Hematopoietic multipotent progenitor cell treated with erythropoietin and hydrocortisone succinate and interleukin-3 and kit ligand, for 8 days (in vitro differentiated cells): ENCODE results near the gene USP37.

Experiments
- DNase-seq: peaks from one replicate; pipeline ENCODE4 v3.0.0-alpha.2; 2015

USP37 gene

DNA sequence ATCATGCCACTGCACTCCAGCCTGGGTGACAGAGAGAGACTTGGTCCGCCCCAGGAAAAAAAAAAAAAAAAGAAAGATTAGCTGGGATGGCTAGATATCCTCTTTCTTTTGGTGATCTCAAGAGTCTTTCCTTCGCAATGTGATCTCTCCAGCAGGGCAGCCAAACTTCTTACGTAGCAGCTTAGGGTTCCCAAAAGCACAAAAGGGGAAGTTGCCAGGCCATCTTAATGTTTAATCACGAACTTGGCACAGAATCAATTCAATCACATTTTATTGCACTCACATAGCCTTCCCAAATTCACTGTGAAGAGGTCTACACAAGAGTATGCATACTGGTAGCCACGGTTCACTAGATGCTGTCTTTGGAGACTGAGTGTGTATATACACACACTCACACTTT, 96.2 kb downstream of the USP37 start:
- peak; percentile 26 for DNase-seq

DNA sequence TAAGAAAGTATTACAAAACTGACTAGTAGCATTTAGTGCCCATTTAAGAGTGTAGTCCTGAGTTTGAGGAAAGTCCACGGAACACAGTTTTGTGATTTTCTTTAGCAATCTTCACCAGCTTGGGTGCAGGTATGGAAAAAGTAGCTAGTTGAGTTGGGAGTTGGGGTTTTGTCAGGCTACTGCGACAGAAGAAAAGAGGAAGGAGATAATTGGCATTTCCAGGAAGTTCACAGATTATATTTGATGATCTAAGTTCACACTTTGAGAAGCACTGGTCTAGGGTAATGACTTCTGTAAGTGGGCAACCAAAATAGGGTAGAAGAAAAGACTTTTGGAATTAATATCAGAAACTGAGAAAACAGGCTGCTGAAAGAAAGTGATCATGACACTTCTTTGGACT, 97.1 kb downstream of the USP37 start:
- no peak for DNase-seq

DNA sequence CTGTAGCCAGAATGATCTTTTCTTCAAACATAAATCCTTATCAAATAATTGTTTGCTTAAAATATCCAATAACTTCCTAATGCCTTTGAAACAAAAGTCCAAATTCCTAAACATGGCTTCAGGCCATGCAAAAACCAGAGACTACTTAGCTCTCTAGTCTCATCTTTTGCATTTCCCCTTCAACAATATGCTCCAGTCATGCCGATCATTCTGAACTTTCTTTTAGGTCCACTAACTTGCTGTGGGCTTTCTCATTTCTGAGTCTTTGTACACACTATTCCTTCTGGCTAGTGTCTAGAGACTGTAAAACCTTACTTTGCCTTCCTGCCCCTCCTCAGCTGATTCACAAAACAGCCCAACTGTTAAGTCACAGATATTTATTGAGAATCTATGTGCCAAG, 97.7 kb downstream of the USP37 start:
- no peak for DNase-seq

DNA sequence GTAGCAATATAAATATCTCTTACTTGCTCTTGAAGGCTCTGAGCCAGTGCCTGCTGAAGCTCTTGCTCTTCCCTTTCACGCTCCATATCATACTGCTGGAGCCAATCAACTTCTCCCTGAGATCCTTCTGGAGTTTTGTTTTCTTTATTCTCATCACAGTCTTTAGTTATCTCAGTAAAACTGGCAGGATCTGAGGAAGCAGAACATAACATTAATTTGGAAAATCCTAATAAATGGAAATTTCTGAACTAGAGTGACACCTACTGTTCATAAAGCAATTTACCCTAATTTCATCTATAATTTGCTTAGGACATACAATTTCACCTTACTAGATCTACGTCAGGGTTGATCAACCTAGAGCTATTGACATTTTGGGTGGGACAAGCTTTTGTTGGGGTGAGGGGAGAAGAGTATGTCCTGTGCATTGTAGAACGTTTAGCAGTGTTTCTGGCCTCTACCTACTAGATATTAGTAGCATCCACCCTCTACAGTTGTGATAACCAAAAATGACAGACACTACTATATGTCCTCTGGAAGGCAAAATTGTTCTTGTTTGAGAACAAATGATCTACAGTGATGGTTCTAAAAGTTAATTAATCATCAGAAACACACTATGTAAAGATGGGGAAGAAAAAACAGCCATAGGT, 102.0 kb downstream of the USP37 start:
- peak; percentile 66 for DNase-seq

DNA sequence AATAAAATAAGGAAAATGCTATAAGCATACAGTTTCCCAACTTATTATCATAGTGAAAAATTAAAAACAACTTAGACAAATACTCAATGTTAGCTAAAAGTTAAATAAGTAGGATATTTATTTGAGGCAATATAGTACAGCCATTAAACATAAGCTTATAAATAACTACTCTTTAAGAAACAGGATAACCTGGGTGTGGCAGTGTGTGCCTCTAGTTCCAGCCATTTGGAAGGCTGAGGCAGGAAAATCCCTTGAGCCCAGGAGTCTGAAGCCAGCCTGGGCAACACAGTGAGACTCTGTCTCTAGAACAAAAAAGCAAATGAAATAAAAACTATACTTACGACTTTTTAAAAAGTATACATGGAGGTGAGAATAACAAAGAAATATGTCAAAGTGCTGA, 109.6 kb downstream of the USP37 start:
- no peak for DNase-seq

DNA sequence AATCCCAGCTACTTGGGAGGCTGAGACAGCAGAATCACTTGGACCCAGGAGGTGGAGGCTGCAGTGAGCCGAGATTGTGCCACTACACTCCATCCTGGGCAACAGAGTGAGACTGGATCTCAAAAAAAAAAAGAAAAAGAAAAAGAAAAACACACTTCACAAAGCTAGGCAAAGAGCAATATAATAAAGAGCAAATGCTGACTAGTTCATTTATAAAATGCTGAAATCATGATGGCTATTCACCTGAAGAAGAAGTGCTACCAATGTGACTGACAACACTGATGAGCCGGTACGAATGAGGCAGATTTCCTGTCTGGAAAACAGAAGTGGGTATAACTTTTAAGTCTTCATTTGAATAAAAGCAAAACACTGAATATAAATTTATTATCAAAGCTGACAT, 111.3 kb downstream of the USP37 start:
- DNase-seq, result no peak

DNA sequence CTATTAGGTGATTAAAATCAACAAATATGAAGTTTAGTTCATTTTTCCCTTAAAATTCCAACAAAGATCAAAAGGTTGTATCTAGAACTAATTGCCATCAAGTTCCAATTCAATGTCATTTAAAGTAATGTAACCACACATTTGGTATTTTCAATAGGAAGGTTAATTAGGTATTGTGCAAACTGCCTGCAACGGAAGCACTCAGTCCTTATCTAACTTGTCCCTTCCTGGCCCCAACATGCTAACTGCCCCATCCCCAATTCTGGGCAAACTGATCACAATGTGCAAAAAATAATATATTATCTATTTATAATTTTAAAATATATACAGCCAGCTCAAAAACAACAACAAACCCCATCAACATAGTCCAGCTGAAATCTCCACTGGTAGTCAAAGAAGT, 116.1 kb downstream of the USP37 start:
- no peak for DNase-seq

DNA sequence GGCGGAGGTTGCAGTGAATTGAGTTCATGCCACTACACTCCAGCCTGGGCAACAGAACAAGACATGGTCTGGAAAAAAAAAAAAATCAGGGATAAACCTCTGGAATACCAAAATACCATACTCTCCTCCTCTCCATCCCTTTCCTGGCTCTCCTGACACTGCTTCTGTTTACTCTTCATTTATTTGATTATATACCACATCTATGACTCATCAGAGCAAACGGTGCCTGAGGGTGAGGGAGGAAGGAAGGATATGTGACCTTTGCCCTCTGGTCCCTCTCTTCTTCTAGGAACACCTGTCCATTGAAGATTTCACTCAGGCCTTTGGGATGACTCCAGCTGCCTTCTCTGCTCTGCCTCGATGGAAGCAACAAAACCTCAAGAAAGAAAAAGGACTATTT, 119.2 kb downstream of the USP37 start:
- DNase-seq, result no peak

DNA sequence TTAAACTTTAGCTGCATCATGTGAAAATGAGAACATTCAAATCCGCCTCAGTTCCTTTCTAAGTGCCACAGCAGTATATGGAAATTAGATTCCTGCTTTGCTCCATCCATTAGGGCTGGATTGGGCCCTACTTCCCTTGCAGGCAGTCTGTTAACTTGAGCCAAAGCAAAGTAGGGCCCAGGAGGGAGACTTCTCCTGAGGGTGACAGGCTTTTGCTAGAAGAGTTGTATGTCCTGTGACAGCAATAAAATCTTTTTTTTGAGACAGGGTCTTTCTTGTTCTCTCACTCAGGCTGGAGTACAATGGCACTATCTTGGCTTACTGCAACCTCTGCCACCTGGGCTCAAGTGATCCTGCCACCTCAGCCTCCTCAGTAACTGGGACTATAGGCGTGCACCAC, 121.1 kb downstream of the USP37 start:
- DNase-seq, result no peak

DNA sequence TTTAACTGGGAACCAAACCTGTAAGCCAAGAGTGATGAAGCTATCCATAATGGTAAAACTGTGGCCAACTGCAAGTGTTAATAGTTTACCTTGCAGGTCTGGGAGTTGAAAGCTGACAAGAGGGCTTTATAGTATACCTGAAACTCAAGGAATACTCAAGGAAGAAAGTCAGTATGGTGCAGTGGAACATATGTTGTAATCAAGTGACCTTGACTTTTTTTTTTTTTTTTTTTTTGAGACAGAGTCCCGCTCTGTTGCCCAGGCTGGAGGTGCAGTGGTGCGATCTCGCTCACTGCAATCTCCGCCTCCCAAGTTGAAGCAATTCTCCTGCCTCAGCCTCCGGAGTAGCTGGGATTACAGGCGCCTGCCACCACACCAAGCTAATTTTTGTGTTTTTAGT, 121.6 kb downstream of the USP37 start:
- DNase-seq, result no peak

DNA sequence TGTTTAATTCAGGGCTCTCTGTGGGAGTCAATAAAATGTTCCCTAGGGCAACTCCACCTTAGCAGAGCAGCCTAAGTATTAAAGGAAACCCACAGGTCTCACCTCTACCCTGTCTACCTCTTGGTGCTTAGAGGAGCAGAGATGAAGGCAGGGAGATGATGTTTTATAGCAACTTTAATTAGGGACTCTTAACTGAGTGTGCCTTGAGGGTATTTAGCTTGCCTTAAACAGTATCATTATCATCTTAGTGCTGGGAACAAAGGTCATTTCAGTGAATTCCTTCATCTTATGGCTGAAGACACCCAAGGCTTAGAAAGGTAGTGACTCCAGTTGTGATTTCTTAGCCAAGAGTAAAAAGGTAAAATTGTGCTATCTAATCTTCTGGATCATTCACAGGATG, 122.5 kb downstream of the USP37 start:
- DNase-seq, result no peak

DNA sequence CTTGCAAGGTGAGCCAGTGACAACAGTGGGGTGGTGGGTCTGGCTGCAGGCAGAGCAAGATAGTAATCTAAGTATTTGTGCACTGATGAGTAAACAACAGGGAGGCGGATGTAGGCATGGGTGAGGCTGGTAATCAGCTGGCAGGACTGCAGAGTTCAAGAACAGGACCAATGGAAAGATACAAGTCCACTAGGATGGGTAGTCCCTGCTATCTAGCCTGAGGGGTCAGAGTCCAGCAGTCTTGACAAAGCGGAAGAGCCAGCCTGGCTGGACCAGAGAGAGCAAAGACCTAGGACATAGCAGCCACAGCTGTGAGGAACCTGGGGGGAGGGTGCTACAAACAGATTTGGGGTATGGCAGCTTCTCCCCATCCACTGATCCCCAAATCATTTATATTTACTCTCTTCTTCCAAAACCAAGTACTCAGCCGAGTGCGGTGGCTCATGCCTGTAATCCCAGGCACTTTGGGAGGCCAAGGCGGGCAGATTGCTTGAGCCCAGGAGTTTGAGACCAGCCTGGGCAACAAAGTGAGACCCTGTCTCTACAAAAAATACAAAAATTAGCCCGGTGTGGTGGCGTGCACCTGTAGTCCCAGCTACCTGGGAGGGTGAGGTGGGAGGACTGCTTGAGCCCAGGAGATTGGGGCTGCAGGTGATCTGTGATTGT, 123.3 kb downstream of the USP37 start:
- DNase-seq, result no peak

DNA sequence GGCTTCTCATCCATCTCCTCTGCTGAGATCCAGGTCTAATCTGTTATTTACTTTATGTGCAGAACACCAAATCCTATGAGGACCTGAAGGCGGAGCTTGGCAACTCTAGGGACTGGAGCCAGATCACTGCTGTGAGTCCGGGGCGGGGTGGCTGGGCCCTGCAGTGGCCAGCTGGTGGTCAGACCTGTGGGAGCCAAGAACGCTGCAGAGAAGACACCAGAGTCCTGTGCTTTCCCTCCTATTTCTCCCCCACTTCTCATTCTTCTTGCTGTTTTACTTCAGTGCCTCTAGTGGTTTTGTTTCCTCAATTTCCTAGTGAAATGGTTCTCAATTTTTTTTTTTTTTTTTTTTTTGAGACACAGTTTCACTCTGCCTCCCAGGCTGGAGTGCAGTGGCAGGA, 129.6 kb downstream of the USP37 start:
- no peak for DNase-seq

DNA sequence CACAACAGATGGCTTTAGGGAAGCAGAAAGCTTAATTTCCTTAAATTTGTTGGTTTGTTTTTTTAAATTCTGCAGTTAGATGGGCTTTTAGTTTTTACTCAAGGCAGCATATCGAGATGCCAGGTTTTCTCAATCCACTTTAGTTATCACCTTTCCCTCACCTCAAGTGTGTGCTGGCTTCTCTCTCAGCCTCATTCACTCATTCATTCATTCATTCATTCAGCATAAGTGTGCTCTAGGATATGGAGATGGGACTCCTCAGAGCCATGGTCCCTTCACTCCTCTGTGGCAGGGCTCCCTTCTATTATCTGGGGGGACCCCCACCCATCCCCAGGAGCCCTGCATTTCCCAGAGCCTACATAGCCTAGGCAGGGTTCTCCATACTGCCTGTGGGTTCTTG, 130.2 kb downstream of the USP37 start:
- no peak for DNase-seq

DNA sequence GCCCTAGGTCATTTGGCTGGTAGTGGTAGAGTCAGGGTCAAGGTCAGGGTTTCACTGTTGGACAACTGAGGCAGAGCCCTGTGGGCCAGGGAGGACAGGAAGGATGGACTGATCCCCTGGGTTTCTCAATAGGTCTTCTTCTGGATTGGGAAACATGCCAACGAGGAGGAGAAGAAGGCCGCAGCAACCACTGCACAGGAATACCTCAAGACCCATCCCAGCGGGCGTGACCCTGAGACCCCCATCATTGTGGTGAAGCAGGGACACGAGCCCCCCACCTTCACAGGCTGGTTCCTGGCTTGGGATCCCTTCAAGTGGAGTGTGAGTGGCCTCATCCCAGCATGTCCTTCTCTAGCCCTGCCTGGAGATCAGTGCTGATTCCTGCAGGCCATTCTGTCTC, 131.2 kb downstream of the USP37 start:
- DNase-seq, result no peak

DNA sequence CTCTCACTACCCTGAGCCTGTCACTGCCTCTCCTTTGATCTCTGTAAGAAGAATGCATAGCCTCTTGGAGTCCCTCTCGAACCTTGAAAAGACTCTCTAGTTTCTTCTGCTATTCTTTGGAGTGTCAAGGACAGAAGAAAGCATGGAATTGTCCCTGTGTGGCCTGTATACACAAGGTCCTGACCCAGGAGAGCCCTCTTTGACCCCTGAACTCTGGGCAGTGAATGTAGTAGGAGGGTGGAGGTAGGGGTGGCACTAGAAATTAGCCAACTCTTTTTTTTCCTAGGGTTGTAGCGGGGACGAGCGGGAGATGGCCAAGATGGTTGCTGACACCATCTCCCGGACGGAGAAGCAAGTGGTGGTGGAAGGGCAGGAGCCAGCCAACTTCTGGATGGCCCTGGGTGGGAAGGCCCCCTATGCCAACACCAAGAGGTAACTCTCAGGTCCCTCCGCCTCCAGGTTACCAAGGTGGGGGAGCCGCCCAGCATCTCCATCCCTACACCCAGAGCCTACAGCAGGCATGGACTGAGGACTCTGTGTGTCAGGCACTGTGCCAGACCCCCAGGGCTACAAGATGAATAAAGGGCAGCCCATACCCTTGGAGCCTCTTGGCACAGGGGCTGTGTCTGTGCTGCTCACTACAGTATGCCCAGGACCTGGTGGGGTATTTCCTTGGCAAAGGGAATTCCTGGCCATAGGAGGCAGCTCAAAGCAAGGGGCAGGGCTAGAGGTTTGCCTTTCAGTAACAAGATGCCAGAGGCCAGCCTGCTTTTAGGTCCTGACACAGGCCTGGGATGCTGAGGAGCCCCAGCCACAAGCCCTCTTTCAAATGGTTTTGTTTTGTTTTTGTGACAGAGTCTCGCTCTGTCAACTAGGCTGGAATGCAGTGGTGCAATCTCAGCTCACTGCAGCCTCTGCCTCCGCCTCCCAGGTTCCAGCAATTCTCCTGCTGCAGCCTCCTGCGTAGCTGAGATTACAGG, 132.9 kb downstream of the USP37 start:
- no peak for DNase-seq

DNA sequence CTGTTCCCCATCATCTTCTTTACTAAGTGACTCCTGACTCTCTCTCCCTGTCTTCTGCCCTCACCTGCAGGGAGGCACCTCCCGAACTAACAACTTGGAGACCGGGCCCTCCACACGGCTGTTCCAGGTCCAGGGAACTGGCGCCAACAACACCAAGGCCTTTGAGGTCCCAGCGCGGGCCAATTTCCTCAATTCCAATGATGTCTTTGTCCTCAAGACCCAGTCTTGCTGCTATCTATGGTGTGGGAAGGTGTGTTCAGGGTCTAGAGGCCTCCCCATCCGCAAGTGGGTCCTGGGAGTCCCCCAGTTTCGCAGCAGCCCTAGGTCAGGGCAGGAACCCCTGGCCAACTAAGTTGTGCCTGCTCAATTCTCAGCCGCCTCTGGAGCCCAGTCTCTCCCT, 133.7 kb downstream of the USP37 start:
- DNase-seq, result no peak

DNA sequence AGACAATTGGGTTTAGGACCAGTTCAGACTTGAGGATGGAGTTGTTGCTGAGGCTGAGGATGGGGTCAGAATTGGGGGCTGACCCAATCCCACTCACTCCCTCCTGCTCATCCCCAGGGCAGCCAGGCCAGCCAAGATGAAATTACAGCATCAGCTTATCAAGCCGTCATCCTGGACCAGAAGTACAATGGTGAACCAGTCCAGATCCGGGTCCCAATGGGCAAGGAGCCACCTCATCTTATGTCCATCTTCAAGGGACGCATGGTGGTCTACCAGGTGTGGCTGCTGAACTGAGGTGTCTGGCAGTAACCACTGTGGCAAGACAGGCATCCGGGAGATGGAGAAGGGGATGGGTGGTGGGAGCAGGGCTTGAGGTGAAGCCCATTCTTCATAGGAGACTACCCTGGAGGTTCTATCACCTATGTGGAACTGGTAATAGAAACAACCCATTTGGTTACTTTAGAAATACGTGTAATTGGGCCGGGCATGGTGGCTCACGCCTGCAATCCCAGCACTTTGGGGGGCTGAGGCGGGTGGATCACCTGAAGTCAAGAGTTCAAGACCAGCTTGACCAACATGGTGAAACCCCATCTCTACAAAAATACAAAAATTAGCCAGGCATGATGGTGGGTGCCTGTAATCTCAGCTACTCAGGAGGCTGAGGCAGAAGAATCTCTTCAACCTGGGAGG, 135.3 kb downstream of the USP37 start:
- no peak for DNase-seq

DNA sequence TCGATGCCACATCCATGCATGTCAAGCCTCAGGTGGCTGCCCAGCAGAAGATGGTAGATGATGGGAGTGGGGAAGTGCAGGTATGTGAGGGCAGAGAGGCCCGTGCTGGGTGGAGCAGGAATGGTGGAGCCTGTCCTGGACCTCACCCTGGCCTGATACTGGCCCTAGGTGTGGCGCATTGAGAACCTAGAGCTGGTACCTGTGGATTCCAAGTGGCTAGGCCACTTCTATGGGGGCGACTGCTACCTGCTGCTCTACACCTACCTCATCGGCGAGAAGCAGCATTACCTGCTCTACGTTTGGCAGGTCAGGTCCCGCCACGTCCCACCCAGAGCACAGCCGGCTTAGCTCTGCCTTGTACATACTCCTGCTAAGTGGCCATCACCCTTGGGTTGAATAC, 136.3 kb downstream of the USP37 start:
- DNase-seq, result no peak

DNA sequence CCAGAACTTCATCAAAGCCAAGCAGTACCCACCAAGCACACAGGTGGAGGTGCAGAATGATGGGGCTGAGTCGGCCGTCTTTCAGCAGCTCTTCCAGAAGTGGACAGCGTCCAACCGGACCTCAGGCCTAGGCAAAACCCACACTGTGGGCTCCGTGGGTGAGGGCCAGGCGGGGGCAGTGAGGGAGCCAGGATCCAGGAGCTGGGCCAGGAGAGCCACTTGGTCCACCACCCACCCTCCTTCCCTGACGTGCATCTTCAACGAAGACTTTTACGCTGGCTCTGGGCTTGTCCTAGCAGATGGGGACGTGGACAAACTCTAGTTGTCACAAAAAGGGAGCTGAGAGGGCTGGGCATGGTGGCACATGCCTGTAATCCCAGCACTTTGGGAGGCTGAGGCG, 137.4 kb downstream of the USP37 start:
- no peak for DNase-seq

DNA sequence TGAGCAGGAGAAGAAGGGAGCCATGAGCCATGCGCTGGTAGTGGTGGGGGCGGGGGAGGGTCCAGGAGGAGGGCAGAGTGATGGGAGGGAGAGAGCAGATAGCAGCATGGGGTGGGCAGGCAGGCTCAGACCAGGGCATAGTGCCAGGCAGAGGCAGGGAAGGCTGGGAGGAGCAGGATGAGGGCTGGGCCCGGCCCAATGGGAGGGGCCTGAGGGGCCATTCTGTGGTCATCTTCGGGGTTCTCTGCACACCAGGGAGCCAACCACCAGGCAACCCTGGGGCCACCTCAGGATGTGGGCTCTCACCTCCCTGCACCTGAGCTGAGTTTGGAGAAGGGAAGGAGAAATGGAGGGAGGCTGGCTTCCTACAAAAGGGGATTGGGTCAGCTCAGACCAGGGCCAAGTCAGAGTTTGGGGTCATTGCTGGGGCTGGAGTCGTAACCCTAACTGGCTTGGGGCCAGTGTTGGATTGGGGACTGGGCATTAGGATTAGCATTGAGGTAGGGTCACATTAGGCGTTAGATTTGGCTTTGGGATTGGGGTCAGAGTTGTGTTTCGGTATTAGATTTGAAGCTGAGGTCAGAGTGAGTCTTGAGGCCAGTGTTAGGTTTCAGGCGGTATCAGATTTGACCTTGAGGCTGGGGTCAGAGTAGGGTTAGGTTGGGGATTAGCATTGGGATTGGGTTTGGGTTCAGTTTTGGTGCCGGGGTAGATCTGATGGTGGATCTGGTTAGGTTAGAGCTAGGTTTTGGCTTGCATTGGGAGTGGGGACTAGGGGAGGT, 138.0 kb downstream of the USP37 start:
- DNase-seq, result peak; percentile 90

DNA sequence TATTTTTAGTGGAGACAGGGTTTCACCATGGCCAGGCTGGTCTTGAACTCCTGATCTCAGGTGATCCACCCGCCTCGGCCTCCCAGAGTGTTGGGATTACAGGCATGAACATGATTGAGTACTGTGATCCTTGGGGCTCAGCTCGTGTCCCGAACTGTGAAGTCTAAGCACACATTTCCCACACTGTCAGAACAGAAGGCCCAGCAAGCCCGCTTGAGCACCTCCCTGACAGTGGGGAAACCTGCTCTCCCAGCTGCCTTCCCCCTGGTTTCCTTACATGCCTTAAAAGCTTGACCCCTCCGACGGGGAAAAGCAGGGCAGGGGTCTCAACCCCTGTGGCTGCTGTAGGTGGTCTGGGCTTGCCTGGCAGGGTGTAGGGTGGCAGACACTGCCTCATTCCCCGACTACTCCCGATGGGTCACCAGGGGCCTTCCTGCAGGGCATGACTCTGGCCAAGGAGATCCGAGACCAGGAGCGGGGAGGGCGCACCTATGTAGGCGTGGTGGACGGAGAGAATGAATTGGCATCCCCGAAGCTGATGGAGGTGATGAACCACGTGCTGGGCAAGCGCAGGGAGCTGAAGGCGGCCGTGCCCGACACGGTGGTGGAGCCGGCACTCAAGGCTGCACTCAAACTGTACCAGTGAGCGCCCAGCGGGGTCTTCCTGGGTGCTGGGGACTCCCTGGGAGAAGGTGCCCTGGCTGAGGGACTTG, 139.1 kb downstream of the USP37 start:
- DNase-seq, result no peak
